T-helper 2 cell treated with Interferon-gamma antibody and Interleukin-4, amounts not matched to agents 5 μg/mL and 100 μg/mL, for 36 hours (primary cell): ENCODE measurements around the gene STH.

Experiments used
- DNase-seq: peaks from one replicate; pipeline ENCODE4 v3.0.0; 2021; ENCODE audit warnings: low spot score
- H3K27ac Mint-ChIP-seq: one replicate; pipeline ENCODE4 v1.8.0; 2021; ENCODE audit warnings: mild to moderate bottlenecking, mixed read lengths
- H3K27me3 Mint-ChIP-seq: one replicate; pipeline ENCODE4 v1.8.0; 2021; ENCODE audit warnings: low read depth, mixed read lengths
- H3K36me3 Mint-ChIP-seq: one replicate; pipeline ENCODE4 v1.8.0; 2021; ENCODE audit warnings: low read depth, mixed read lengths
- H3K4me1 Mint-ChIP-seq: one replicate; pipeline ENCODE4 v1.8.0; 2021; ENCODE audit warnings: low read depth, mixed read lengths
- H3K4me3 Mint-ChIP-seq: one replicate; pipeline ENCODE4 v1.8.0; 2022; ENCODE audit warnings: mild to moderate bottlenecking, moderate library complexity, mixed read lengths
- H3K9me3 Mint-ChIP-seq: one replicate; pipeline ENCODE4 v1.8.0; 2021; ENCODE audit warnings: mixed read lengths

STH gene

GRCh38 chr17:46026166-46027047 is 27.4 kb downstream of the STH start:
- H3K27ac Mint-ChIP-seq, result peak overlapping the region; percentile 0
- H3K9me3 Mint-ChIP-seq, result no peaks in the 10 kb centered on the region
- H3K27me3 Mint-ChIP-seq, result no peaks in the 10 kb centered on the region
- no peak overlapping the region for H3K4me3 Mint-ChIP-seq
- DNase-seq, result no peak
- peaks cover 9% of the 10 kb centered on the region for H3K4me1 Mint-ChIP-seq
- H3K36me3 Mint-ChIP-seq, result peaks cover 23% of the 10 kb centered on the region

- Mint-ChIP-seq H3K27ac (peak overlapping the region; percentile 21), H3K4me1 (peaks cover 8% of the 10 kb centered on the region), H3K36me3 (peaks cover 32% of the 10 kb centered on the region), H3K27me3 (no peaks in the 10 kb centered on the region), H3K4me3 (no peak overlapping the region), H3K9me3 (no peaks in the 10 kb centered on the region)
- no peak for DNase-seq
Observed at GRCh38 chr17:46027048-46027975, 28.3 kb downstream of the STH start.

GRCh38 chr17:46027976-46028325 is 28.9 kb downstream of the STH start:
- no peak for DNase-seq
- H3K9me3 Mint-ChIP-seq, result no peaks in the 10 kb centered on the region
- H3K36me3 Mint-ChIP-seq, result peaks cover 38% of the 10 kb centered on the region
- H3K27me3 Mint-ChIP-seq, result no peaks in the 10 kb centered on the region
- no peak overlapping the region for H3K4me3 Mint-ChIP-seq
- H3K27ac Mint-ChIP-seq, result peak overlapping the region; percentile 21
- peaks cover 8% of the 10 kb centered on the region for H3K4me1 Mint-ChIP-seq

DNA sequence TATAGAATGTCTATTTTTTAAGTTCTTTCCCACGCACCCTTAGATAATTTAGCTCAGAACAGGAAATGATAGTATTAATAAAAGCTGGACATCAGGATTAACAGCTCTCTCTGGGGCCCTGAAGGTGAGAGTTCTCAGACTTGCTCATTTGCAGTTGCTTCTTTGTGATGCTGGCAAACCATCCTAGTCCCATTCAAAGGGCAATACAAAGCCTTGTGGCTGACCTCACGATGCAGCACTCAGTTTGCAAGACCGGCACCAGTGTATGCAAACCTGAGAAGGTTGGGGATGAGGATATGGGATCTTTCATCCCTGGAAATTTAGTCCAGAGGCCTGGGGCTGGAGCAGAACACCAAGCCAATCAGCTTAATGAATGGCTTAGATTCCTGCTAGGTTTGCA is 29.3 kb downstream of the STH start:
- no peak for DNase-seq
- H3K27me3 Mint-ChIP-seq, result no peaks in the 10 kb centered on the region
- H3K4me1 Mint-ChIP-seq, result peaks cover 8% of the 10 kb centered on the region
- H3K4me3 Mint-ChIP-seq, result no peak overlapping the region
- H3K36me3 Mint-ChIP-seq, result peaks cover 41% of the 10 kb centered on the region
- no peak overlapping the region for H3K27ac Mint-ChIP-seq
- H3K9me3 Mint-ChIP-seq, result no peaks in the 10 kb centered on the region

- H3K4me1 Mint-ChIP-seq, result peaks cover 8% of the 10 kb centered on the region
- DNase-seq, result no peak
- peak overlapping the region; percentile 39 for H3K27ac Mint-ChIP-seq
- H3K36me3 Mint-ChIP-seq, result peaks cover 44% of the 10 kb centered on the region
- no peak overlapping the region for H3K4me3 Mint-ChIP-seq
- H3K9me3 Mint-ChIP-seq, result no peaks in the 10 kb centered on the region
- H3K27me3 Mint-ChIP-seq, result no peaks in the 10 kb centered on the region
Observed at GRCh38 chr17:46028981-46029565, 30.0 kb downstream of the STH start.

DNA sequence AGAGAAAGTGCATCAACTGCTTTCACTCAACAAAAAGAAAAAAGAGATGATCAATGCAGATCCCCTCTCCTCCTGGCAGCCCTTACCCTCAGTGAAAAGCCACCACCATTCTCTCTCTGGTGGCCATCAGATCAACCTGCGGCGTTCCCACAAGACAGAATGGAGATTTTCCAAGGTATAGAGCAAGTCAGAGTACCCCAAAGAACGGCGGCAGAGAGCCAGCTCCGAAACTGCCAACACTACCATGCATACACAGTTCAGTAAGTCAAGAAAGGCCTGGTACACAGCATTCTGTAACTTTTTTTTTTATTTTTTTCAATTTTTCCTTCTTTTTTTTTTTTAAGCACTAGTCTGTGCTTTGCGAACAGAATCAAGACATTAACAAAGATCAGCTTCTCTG is 30.6 kb downstream of the STH start:
- DNase-seq, result no peak
- Mint-ChIP-seq H3K9me3 (no peaks in the 10 kb centered on the region), H3K27me3 (no peaks in the 10 kb centered on the region), H3K36me3 (peaks cover 46% of the 10 kb centered on the region), H3K27ac (no peak overlapping the region), H3K4me1 (peaks cover 8% of the 10 kb centered on the region), H3K4me3 (no peak overlapping the region)

- H3K36me3 Mint-ChIP-seq, result peaks cover 55% of the 10 kb centered on the region
Observed at GRCh38 chr17:46030752-46031151, 31.7 kb downstream of the STH start.

DNA sequence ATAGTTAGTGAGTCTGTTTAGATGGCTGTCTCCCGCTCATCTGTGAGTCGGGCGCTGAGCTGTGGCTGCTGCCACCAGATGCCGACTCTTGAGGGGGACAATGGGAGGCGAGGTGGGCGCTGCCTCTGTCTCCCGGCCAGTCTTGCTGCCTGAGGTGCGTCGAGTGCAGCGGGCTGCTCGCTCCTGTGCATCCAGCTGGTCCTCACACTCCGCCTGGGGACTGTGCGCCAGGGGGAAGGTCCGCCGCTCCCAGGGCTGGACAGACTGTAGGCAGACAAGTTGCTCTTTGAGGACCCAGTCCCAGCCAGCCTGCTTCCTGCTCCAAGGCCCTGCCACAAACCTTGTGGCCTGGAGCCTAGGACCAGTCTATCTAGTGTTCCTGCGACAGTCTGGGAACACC is 32.4 kb downstream of the STH start:
- no peak for DNase-seq
- H3K27me3 Mint-ChIP-seq, result no peaks in the 10 kb centered on the region
- H3K4me3 Mint-ChIP-seq, result no peak overlapping the region
- H3K9me3 Mint-ChIP-seq, result no peaks in the 10 kb centered on the region
- peaks cover 17% of the 10 kb centered on the region for H3K4me1 Mint-ChIP-seq
- no peak overlapping the region for H3K27ac Mint-ChIP-seq
- peaks cover 61% of the 10 kb centered on the region for H3K36me3 Mint-ChIP-seq

More at GRCh38 chr17:46030752-46031151, 31.7 kb downstream of the STH start:
- Mint-ChIP-seq H3K27me3 (no peaks in the 10 kb centered on the region), H3K9me3 (no peaks in the 10 kb centered on the region), H3K4me3 (no peak overlapping the region), H3K4me1 (peaks cover 14% of the 10 kb centered on the region), H3K27ac (no peak overlapping the region)
- no peak for DNase-seq

DNA sequence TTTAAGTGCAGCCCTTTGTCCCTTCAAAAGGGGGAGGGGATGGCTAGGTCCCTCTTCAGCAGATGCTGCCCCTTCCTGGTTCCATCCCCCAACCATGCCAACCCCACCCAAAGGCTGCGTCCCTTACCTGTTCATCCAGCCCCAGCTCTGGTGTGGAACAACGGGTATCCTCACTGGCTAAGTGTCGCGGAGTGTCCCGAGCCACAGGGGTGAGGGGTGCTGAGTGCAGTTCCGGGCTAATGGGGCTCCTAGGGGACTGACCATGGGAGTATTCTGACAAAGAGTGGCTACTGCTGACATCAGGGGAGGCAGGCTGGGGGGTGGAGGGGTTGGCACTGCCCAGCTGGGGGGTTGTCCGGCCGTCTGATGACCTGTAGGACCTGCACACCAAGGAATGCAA is 32.9 kb downstream of the STH start:
- Mint-ChIP-seq H3K36me3 (peaks cover 61% of the 10 kb centered on the region), H3K27me3 (no peaks in the 10 kb centered on the region), H3K9me3 (no peaks in the 10 kb centered on the region), H3K4me3 (no peak overlapping the region), H3K27ac (no peak overlapping the region), H3K4me1 (peaks cover 17% of the 10 kb centered on the region)
- DNase-seq, result no peak

GRCh38 chr17:46032909-46033308 is 33.9 kb downstream of the STH start:
- Mint-ChIP-seq H3K4me3 (no peak overlapping the region), H3K36me3 (peaks cover 65% of the 10 kb centered on the region), H3K4me1 (peaks cover 17% of the 10 kb centered on the region), H3K9me3 (no peaks in the 10 kb centered on the region), H3K27me3 (no peaks in the 10 kb centered on the region), H3K27ac (no peak overlapping the region)
- no peak for DNase-seq

DNA sequence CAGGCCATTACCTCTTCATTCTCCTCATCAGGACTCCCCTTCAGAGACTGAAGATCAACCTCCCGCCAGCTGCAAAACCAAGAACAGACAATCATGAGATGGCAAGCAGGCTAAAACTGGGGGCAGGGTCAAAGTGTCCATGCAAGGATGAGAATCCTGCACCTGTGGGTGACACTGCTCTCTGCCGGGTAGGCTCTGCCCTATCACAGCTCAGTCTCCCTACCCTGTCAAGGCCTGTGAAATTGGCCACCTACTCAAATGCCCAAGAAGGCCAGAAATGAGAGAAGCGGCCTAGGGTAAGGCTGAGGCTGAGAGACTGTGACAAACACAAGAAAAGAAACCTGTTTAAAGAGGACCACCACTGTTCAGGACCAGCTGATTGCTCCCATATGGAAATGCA is 34.3 kb downstream of the STH start:
- no peak for DNase-seq
- Mint-ChIP-seq H3K9me3 (no peaks in the 10 kb centered on the region), H3K36me3 (peaks cover 70% of the 10 kb centered on the region), H3K4me3 (no peak overlapping the region), H3K4me1 (peaks cover 18% of the 10 kb centered on the region), H3K27ac (no peak overlapping the region), H3K27me3 (no peaks in the 10 kb centered on the region)

DNA sequence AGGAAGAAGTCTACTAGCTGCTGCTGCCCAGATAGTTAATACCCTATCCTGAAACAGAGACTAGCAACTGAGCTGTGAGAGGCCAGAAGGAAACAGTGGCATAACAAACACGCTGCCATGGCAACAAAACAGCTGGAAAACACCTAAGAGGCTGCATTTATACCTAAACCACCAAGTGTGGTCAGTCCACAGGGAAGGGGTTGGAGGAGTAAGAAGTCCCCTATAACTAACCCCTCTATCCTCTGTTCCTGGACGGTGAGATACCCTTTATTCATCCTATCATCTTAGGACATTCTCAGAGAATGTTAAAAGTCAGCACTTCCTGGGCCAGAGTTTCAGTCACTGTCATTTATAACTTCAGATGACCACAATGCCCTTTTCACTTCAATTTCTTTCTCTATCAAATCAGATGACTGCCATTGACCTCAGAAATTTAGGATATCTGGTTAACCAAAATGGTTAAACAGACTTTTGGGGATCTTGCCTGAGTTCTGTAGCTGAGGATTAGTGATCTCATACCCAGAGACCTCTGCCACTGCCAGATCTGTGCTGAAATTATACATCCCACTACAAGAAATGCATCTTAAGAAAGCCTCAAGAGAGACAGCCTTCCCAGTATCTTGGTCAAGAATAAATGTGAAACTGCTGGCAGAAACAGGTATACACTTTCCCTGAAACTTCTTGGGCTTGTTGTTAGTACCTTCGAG is 36.2 kb downstream of the STH start:
- H3K36me3 Mint-ChIP-seq, result peaks cover 69% of the 10 kb centered on the region
- peak; percentile 17 for DNase-seq
- H3K9me3 Mint-ChIP-seq, result no peaks in the 10 kb centered on the region
- H3K27ac Mint-ChIP-seq, result peak overlapping the region; percentile 43
- H3K4me1 Mint-ChIP-seq, result peaks cover 10% of the 10 kb centered on the region
- H3K4me3 Mint-ChIP-seq, result no peak overlapping the region
- no peaks in the 10 kb centered on the region for H3K27me3 Mint-ChIP-seq

DNA sequence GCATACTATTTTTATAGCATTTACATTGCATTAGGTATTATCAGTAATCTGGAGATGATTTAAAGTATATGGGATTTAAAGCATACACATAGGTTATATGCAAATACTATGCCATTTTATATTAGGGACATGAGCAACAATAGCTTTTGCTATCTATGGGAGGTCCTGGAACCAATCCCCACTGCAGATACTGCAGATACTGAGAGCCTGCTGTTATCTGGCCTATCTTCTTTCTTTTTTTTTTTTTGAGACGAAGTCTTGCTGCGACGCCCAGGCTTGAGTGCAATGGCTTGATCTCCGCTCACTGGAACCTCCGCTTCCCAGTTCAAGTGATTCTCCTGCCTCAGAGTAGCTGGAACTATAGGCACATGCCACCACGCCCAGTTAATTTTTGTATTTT is 37.4 kb downstream of the STH start:
- peaks cover 10% of the 10 kb centered on the region for H3K4me1 Mint-ChIP-seq
- no peak overlapping the region for H3K4me3 Mint-ChIP-seq
- no peaks in the 10 kb centered on the region for H3K9me3 Mint-ChIP-seq
- DNase-seq, result no peak
- no peaks in the 10 kb centered on the region for H3K27me3 Mint-ChIP-seq
- no peak overlapping the region for H3K27ac Mint-ChIP-seq
- H3K36me3 Mint-ChIP-seq, result peaks cover 63% of the 10 kb centered on the region
